Neural cell (in vitro differentiated cells): ENCODE data around the gene CSMD2. TPM values are rescaled to one million over a fixed set of nuclear protein-coding genes. Genes with fewer than 3 reads are reported as not detected.

Source experiments
- H2AFZ ChIP-seq: fragments of 200-600, 300-800 bp; sonication (generic), shearing (Covaris generic); 2 replicates; pipeline ENCODE4 v1.6.0; 2014; ENCODE audit warnings: low read depth, mild to moderate bottlenecking, antibody characterized with exemption, low read length, moderate library complexity
- H3F3A ChIP-seq: fragments of 200-600 bp; shearing (Covaris generic); 2 replicates; pipeline ENCODE4 v1.6.1; 2016; ENCODE audit warnings: mild to moderate bottlenecking, moderate library complexity, mixed read lengths, antibody characterized with exemption, low read length; ENCODE audit not compliant: insufficient read depth, poor library complexity, severe bottlenecking
- H3K27ac ChIP-seq: fragments of 200-600, 300-800 bp; sonication (generic), shearing (Covaris generic); 2 replicates; pipeline ENCODE4 v1.5.1; 2014; ENCODE audit warnings: mild to moderate bottlenecking, low read length, moderate library complexity
- H3K27me3 ChIP-seq: fragments of 300-800, 200-600 bp; sonication (generic), shearing (Covaris generic); 2 replicates; pipeline ENCODE4 v1.6.0; 2014; ENCODE audit warnings: mild to moderate bottlenecking, low read depth, low read length, moderate library complexity; ENCODE audit not compliant: insufficient read depth
- H3K36me3 ChIP-seq: fragments of 300-800, 200-600 bp; sonication (generic), shearing (Covaris generic); 2 replicates; pipeline ENCODE4 v1.5.1; 2014; ENCODE audit warnings: mild to moderate bottlenecking, antibody characterized with exemption, low read length, moderate library complexity; ENCODE audit not compliant: insufficient read depth
- H3K4me2 ChIP-seq: fragments of 300-800, 200-600 bp; sonication (generic), shearing (Covaris generic); 2 replicates; pipeline ENCODE4 v1.6.0; 2014; ENCODE audit warnings: mild to moderate bottlenecking, low read length
- H3K4me3 ChIP-seq: fragments of 300-800, 200-600 bp; sonication (generic), shearing (Covaris generic); 2 replicates; pipeline ENCODE4 v1.5.1; 2014; ENCODE audit warnings: mild to moderate bottlenecking, low read length, moderate library complexity
- H3K79me2 ChIP-seq: fragments of 200-600 bp; shearing (Covaris generic); replicated peaks from 2 replicates; pipeline ENCODE4 v1.6.0; 2014; ENCODE audit warnings: mild to moderate bottlenecking, low read length, moderate library complexity; ENCODE audit not compliant: insufficient read depth
- H3K9ac ChIP-seq: fragments of 300-800, 200-600 bp; sonication (generic), shearing (Covaris generic); 2 replicates; pipeline ENCODE4 v1.6.1; 2016; ENCODE audit warnings: mild to moderate bottlenecking, low read length, mixed read lengths
- H3K9me2 ChIP-seq: fragments of 200-600 bp; shearing (Covaris generic); 2 replicates; pipeline ENCODE4 v1.6.1; 2016; ENCODE audit warnings: mild to moderate bottlenecking, low read length, mixed read lengths; ENCODE audit not compliant: insufficient read depth
- H3K9me3 ChIP-seq: fragments of 200-600, 300-800 bp; sonication (generic), shearing (Covaris generic); 2 replicates; pipeline ENCODE4 v1.6.1; 2016; ENCODE audit warnings: mild to moderate bottlenecking, mixed run types, low read length, moderate library complexity, mixed read lengths
- H4K20me1 ChIP-seq: fragments of 200-600 bp; shearing (Covaris generic); 2 replicates; pipeline ENCODE4 v1.6.1; 2016; ENCODE audit warnings: mild to moderate bottlenecking, mixed run types; ENCODE audit not compliant: insufficient read depth
- EP300 ChIP-seq: fragments of 450-650 bp; conservative IDR thresholded peaks from 2 replicates; pipeline ENCODE4 v1.6.1; 2014; ENCODE audit warnings: antibody characterized with exemption, mild to moderate bottlenecking, moderate library complexity; ENCODE audit not compliant: poor library complexity, severe bottlenecking
- EZH2 ChIP-seq: fragments of 200-600, 300-800 bp; shearing (Covaris generic), sonication (generic); IDR thresholded peaks from 2 replicates; pipeline ENCODE4 v1.6.1; 2014; ENCODE audit warnings: antibody characterized with exemption, low read length, borderline replicate concordance, mild to moderate bottlenecking; ENCODE audit not compliant: insufficient read depth, poor library complexity, severe bottlenecking
- MXI1 ChIP-seq: fragments of 450-650 bp; conservative IDR thresholded peaks from 2 replicates; pipeline ENCODE4 v1.6.1; 2014; ENCODE audit warnings: antibody characterized with exemption, mild to moderate bottlenecking; ENCODE audit not compliant: poor library complexity, severe bottlenecking
- POLR2AphosphoS5 ChIP-seq: IDR thresholded peaks from 2 replicates; pipeline ENCODE4 v1.6.1; 2012
- RAD21 ChIP-seq: fragments of 450-650 bp; conservative IDR thresholded peaks from 2 replicates; pipeline ENCODE4 v1.6.1; 2014; ENCODE audit warnings: antibody characterized with exemption, mild to moderate bottlenecking, moderate library complexity
- REST ChIP-seq: IDR thresholded peaks from 2 replicates; pipeline ENCODE4 v1.6.1; 2012; ENCODE audit warnings: borderline replicate concordance
- SMC3 ChIP-seq: fragments of 450-650 bp; conservative IDR thresholded peaks from 2 replicates; pipeline ENCODE4 v1.6.1; 2014; ENCODE audit warnings: antibody characterized with exemption, mild to moderate bottlenecking, moderate library complexity; ENCODE audit not compliant: poor library complexity
- TAF1 ChIP-seq: IDR thresholded peaks from 2 replicates; pipeline ENCODE4 v1.6.1; 2012; ENCODE audit warnings: low read depth
- polyA plus RNA-seq: library from polyadenylated mRNA; depleted of rRNA; stranded (reverse); fragments of >200 nt; gene quantifications from 2 replicates; pipeline ENCODE4 v1.2.3, GENCODE V29; 2014
- TF ChIP-seq, protein P1 (sequence below): fragments of 450-650 bp; IDR thresholded peaks from 2 replicates; pipeline ENCODE4 v1.5.1; 2014; ENCODE audit warnings: antibody characterized with exemption, mild to moderate bottlenecking, moderate library complexity; ENCODE audit not compliant: poor library complexity, severe bottlenecking

Gene CSMD2
- polyA plus RNA-seq, 1 donor from 2014 or later, result 9.6 TPM

DNA sequence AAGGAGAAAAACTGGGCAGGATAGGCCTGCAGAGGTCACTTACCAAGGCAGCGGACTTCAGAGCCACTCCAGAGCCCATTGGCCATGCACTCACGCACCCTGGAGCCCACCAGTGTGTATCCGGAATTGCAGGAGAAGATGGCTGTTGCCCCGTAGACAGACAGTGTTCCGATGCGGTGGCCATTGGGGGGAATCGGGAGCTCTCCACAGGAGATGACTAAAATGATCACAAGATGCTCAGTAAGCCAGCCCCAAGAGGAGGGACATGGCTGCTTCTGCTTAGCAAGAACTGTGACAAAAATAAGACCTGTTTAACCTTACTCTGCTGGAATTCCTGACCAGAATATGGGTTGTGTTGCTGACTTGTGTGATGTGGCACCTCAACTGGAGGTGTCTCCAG, 595.7 kb downstream of the CSMD2 start:
- TF ChIP-seq EP300, result no peak
- TF ChIP-seq MXI1, result no peak
- TF ChIP-seq, protein P1, sequence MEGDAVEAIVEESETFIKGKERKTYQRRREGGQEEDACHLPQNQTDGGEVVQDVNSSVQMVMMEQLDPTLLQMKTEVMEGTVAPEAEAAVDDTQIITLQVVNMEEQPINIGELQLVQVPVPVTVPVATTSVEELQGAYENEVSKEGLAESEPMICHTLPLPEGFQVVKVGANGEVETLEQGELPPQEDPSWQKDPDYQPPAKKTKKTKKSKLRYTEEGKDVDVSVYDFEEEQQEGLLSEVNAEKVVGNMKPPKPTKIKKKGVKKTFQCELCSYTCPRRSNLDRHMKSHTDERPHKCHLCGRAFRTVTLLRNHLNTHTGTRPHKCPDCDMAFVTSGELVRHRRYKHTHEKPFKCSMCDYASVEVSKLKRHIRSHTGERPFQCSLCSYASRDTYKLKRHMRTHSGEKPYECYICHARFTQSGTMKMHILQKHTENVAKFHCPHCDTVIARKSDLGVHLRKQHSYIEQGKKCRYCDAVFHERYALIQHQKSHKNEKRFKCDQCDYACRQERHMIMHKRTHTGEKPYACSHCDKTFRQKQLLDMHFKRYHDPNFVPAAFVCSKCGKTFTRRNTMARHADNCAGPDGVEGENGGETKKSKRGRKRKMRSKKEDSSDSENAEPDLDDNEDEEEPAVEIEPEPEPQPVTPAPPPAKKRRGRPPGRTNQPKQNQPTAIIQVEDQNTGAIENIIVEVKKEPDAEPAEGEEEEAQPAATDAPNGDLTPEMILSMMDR, result no peak
- no peak for TF ChIP-seq RAD21
- TF ChIP-seq TAF1, result no peak
- TF ChIP-seq EZH2, result no peak
- TF ChIP-seq REST, result no peak
- no peak for TF ChIP-seq POLR2AphosphoS5
- TF ChIP-seq SMC3, result no peak

DNA sequence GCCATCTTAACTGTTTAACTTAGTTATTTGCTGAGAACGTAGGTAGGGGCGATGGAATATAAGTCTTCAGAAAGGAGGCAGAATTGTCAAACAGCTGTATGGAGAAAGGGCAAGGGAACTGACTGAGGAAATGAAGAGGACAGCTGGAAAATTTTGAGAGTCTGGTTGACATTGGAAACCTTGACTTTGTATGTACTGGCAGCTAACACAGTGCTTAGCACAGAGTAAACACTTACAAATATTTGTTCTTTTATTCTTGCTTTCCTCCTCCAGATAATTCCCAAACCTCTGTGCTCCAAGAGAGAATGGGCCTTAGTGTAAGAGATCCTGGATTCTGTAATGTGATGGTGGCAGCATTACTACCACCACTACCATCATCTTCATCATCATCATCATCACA, 601.3 kb downstream of the CSMD2 start:
- H3K9me3 ChIP-seq, result peaks cover 3% of the 10 kb centered on the region
- no peak overlapping the region for H3K4me2 ChIP-seq
- H2AFZ ChIP-seq, result no peak overlapping the region
- H3K9ac ChIP-seq, result no peak overlapping the region
- H3K36me3 ChIP-seq, result no peaks in the 10 kb centered on the region
- H3K27me3 ChIP-seq, result no peaks in the 10 kb centered on the region
- no peaks in the 10 kb centered on the region for H3F3A ChIP-seq
- no peaks in the 10 kb centered on the region for H4K20me1 ChIP-seq
- H3K4me3 ChIP-seq, result no peak overlapping the region
- H3K27ac ChIP-seq, result no peak overlapping the region
- no peaks in the 10 kb centered on the region for H3K9me2 ChIP-seq
- no peaks in the 10 kb centered on the region for H3K79me2 ChIP-seq
- no peak for TF ChIP-seq RAD21
- no peak for TF ChIP-seq MXI1

More for the DNA sequence above, 595.7 kb downstream of the CSMD2 start:
- Histone ChIP-seq H3K4me2 (no peak overlapping the region), H3K36me3 (peaks cover 3% of the 10 kb centered on the region), H3K4me3 (no peak overlapping the region), H3K9me2 (no peaks in the 10 kb centered on the region), H4K20me1 (no peaks in the 10 kb centered on the region), H3K27ac (no peak overlapping the region), H2AFZ (no peak overlapping the region), H3K27me3 (no peaks in the 10 kb centered on the region), H3K9ac (no peak overlapping the region), H3F3A (no peaks in the 10 kb centered on the region), H3K79me2 (no peaks in the 10 kb centered on the region), H3K9me3 (no peaks in the 10 kb centered on the region)

- Histone ChIP-seq H3K27ac (no peak overlapping the region), H3K79me2 (no peaks in the 10 kb centered on the region)
- no peak for TF ChIP-seq SMC3
- TF ChIP-seq REST, result no peak
- TF ChIP-seq EZH2, result no peak
- TF ChIP-seq, protein P1, result no peak
- no peak for TF ChIP-seq EP300
- TF ChIP-seq MXI1, result no peak
- no peak for TF ChIP-seq TAF1
- no peak for TF ChIP-seq RAD21
- no peak for TF ChIP-seq POLR2AphosphoS5
These were observed 602.5 kb downstream of the CSMD2 start for GRCh38 chr1:33562563-33562962.

More at GRCh38 chr1:33562563-33562962, 602.5 kb downstream of the CSMD2 start:
- no peaks in the 10 kb centered on the region for H3K9me2 ChIP-seq
- H3K4me3 ChIP-seq, result no peak overlapping the region
- no peaks in the 10 kb centered on the region for H3F3A ChIP-seq
- no peak overlapping the region for H3K4me2 ChIP-seq
- no peaks in the 10 kb centered on the region for H3K36me3 ChIP-seq
- H3K9ac ChIP-seq, result no peak overlapping the region
- H2AFZ ChIP-seq, result no peak overlapping the region
- no peaks in the 10 kb centered on the region for H3K27me3 ChIP-seq
- no peaks in the 10 kb centered on the region for H4K20me1 ChIP-seq
- H3K9me3 ChIP-seq, result peaks cover 3% of the 10 kb centered on the region
